Measurements from ENCODE around the gene KIF3B. TPM values are rescaled to one million over a fixed set of nuclear protein-coding genes. Genes with fewer than 3 reads are reported as not detected.

KIF3B gene
- total and polyA plus RNA-seq, 2 donors (not counting 1 experiment from before 2014, with no cell fraction given) = 27.6 to 35.6 TPM

DNA sequence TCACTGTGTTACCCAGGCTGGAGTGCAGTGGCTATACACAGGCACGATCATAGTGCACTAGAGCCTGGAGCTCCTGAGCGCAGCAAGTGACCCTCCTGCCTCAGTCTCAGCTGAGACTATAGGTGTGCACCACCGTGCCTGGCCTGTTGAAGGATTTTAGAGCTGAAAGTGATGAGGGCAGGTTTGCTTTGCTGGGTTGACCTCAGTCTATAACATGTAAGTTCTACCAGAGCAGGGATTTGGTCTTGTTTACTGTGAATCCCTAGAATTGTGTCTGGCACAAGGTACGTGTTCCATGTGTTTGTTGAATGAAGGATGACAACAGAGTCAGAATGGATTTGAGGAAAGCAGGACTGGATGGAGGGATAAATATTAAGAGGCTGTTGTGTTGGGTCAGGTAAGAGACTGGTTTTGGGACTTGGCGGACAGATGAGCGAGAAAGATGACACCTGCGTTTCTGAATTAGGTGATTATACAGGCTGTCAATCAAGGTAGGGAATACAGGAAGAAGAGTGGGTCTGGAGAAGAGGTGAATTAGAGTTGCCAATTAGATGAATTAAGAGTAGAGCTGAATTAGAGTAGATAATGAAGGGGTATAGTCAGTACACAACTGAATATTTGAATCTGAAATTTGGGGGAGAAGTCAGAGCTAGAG is 87.2 kb downstream of the KIF3B start:
- Histone ChIP-seq H3K4me3 (replicated peaks in 1 of 4; ENCODE audit: control extremely low read depth in 1 of 4, insufficient read depth in 1 of 4, low read depth in 3 of 4, low read length in 4 of 4) (no peak overlapping the region), H3K79me2 (ENCODE audit: control insufficient read depth, insufficient read depth, low read length) (peaks cover 95% of the 10 kb centered on the region), H3K9ac (ENCODE audit: insufficient read depth, low read length) (no peak overlapping the region), H3K36me3 (ENCODE audit: control insufficient read depth, insufficient read depth, low read length) (no peaks in the 10 kb centered on the region), H3K9me3 (ENCODE audit: control insufficient read depth, insufficient read depth, low read depth, low read length) (no peaks in the 10 kb centered on the region), H2AFZ (ENCODE audit: low read length) (no peak overlapping the region), H3K4me2 (ENCODE audit: extremely low read depth, insufficient read depth, low read length) (no peak overlapping the region), H4K20me1 (ENCODE audit: control insufficient read depth, extremely low read depth, insufficient read depth, low read length) (no peaks in the 10 kb centered on the region), H3K27me3 (ENCODE audit: control insufficient read depth, insufficient read depth, low read length) (no peaks in the 10 kb centered on the region), H3K4me1 (ENCODE audit: control insufficient read depth, extremely low read depth, insufficient read depth, low read length) (peaks cover 10% of the 10 kb centered on the region), H3K27ac (ENCODE audit: insufficient read depth, low read length) (no peak overlapping the region)
- DNase-seq (ENCODE audit: low read depth in 2 of 2) = no peak
- TF ChIP-seq, protein P1, sequence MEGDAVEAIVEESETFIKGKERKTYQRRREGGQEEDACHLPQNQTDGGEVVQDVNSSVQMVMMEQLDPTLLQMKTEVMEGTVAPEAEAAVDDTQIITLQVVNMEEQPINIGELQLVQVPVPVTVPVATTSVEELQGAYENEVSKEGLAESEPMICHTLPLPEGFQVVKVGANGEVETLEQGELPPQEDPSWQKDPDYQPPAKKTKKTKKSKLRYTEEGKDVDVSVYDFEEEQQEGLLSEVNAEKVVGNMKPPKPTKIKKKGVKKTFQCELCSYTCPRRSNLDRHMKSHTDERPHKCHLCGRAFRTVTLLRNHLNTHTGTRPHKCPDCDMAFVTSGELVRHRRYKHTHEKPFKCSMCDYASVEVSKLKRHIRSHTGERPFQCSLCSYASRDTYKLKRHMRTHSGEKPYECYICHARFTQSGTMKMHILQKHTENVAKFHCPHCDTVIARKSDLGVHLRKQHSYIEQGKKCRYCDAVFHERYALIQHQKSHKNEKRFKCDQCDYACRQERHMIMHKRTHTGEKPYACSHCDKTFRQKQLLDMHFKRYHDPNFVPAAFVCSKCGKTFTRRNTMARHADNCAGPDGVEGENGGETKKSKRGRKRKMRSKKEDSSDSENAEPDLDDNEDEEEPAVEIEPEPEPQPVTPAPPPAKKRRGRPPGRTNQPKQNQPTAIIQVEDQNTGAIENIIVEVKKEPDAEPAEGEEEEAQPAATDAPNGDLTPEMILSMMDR (conservative IDR thresholded peaks at IDR 0.05 in 1 of 2, IDR thresholded peaks at IDR 0.05 in 1 of 2; ENCODE audit: low read depth in 1 of 2, low read length in 2 of 2) = no peak
- TF ChIP-seq EZH2 (IDR thresholded peaks at IDR 0.05; ENCODE audit: low read length, missing control alignments) = no peak

DNA sequence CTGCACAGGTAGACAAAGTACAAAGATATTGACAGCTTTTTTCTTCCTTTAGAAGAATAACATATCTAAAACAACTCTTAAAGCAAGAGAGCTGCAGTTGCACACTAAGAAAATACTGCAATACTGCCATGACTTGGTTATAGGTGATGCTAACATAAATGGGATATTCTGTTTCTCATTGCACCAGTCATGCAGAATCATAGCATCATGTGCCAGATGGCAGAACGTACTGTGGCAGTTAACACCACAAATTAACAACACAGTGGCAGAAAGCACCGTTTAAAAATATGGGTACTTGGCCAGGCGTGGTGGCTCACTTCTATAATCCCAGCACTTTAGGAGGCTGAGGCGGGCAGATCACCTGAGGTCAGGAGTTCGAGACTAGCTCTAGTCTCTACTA is 88.1 kb downstream of the KIF3B start:
- Histone ChIP-seq H3K27me3 (ENCODE audit: control insufficient read depth, insufficient read depth, low read length) (no peaks in the 10 kb centered on the region), H3K9ac (ENCODE audit: insufficient read depth, low read length) (no peak overlapping the region), H3K4me3 (replicated peaks in 1 of 4; ENCODE audit: control extremely low read depth in 1 of 4, insufficient read depth in 1 of 4, low read depth in 3 of 4, low read length in 4 of 4) (no peak overlapping the region), H3K4me2 (ENCODE audit: extremely low read depth, insufficient read depth, low read length) (no peak overlapping the region), H3K27ac (ENCODE audit: insufficient read depth, low read length) (no peak overlapping the region), H3K36me3 (ENCODE audit: control insufficient read depth, insufficient read depth, low read length) (no peaks in the 10 kb centered on the region), H2AFZ (ENCODE audit: low read length) (no peak overlapping the region), H3K9me3 (ENCODE audit: control insufficient read depth, insufficient read depth, low read depth, low read length) (no peaks in the 10 kb centered on the region), H3K79me2 (ENCODE audit: control insufficient read depth, insufficient read depth, low read length) (peaks cover 94% of the 10 kb centered on the region), H4K20me1 (ENCODE audit: control insufficient read depth, extremely low read depth, insufficient read depth, low read length) (no peaks in the 10 kb centered on the region), H3K4me1 (ENCODE audit: control insufficient read depth, extremely low read depth, insufficient read depth, low read length) (peaks cover 9% of the 10 kb centered on the region)
- no peak for TF ChIP-seq EZH2 (IDR thresholded peaks at IDR 0.05; ENCODE audit: low read length, missing control alignments)
- TF ChIP-seq, protein P1 (conservative IDR thresholded peaks at IDR 0.05 in 1 of 2, IDR thresholded peaks at IDR 0.05 in 1 of 2; ENCODE audit: low read depth in 1 of 2, low read length in 2 of 2) = no peak
- no peak for DNase-seq (ENCODE audit: low read depth in 2 of 2)

DNA sequence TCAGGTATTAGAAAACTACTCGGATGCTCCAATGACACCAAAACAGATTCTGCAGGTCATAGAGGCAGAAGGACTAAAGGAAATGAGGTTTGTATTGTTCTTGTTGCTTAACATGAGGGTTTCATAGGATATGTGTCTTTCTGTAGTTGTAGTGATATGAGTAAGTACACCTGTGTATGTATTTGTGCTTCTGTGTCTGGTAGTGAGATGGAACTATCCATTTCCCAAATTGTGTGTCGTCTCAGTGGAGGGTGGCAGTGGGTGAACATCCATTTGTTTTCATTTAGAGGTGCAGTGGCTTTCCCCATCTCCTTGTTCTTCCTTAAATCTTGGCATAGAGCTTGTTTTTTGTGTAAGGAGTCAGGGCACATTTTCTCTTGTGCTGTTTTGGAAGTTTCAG is 88.9 kb downstream of the KIF3B start:
- H3K36me3 ChIP-seq (ENCODE audit: control insufficient read depth, insufficient read depth, low read length) = peaks cover 2% of the 10 kb centered on the region
- DNase-seq (ENCODE audit: low read depth in 2 of 2) = no peak
- H2AFZ ChIP-seq (ENCODE audit: low read length) = no peak overlapping the region
- H3K9ac ChIP-seq (ENCODE audit: insufficient read depth, low read length) = no peak overlapping the region
- H3K27me3 ChIP-seq (ENCODE audit: control insufficient read depth, insufficient read depth, low read length) = no peaks in the 10 kb centered on the region
- H3K4me3 ChIP-seq (replicated peaks in 1 of 4; ENCODE audit: control extremely low read depth in 1 of 4, insufficient read depth in 1 of 4, low read depth in 3 of 4, low read length in 4 of 4) = no peak overlapping the region
- H3K27ac ChIP-seq (ENCODE audit: insufficient read depth, low read length) = no peak overlapping the region
- H3K79me2 ChIP-seq (ENCODE audit: control insufficient read depth, insufficient read depth, low read length) = peaks cover 94% of the 10 kb centered on the region
- H3K4me1 ChIP-seq (ENCODE audit: control insufficient read depth, extremely low read depth, insufficient read depth, low read length) = peaks cover 7% of the 10 kb centered on the region
- H3K9me3 ChIP-seq (ENCODE audit: control insufficient read depth, insufficient read depth, low read depth, low read length) = no peaks in the 10 kb centered on the region
- H4K20me1 ChIP-seq (ENCODE audit: control insufficient read depth, extremely low read depth, insufficient read depth, low read length) = no peaks in the 10 kb centered on the region
- TF ChIP-seq, protein P1 (conservative IDR thresholded peaks at IDR 0.05 in 1 of 2, IDR thresholded peaks at IDR 0.05 in 1 of 2; ENCODE audit: low read depth in 1 of 2, low read length in 2 of 2) = no peak
- no peak for TF ChIP-seq EZH2 (IDR thresholded peaks at IDR 0.05; ENCODE audit: low read length, missing control alignments)
- H3K4me2 ChIP-seq (ENCODE audit: extremely low read depth, insufficient read depth, low read length) = no peak overlapping the region

All from fibroblast of lung (primary cell).